ENCODE measurements around the gene MAP2. TPM values are rescaled to one million over a fixed set of nuclear protein-coding genes. Genes with fewer than 3 reads are reported as not detected.

MAP2 gene
- total and polyA plus RNA-seq, 2 of the 13 experiments (the other 11 are each of a cell fraction or from before 2014, with no cell fraction given), result 0.08 TPM; not detected in 1

DNA sequence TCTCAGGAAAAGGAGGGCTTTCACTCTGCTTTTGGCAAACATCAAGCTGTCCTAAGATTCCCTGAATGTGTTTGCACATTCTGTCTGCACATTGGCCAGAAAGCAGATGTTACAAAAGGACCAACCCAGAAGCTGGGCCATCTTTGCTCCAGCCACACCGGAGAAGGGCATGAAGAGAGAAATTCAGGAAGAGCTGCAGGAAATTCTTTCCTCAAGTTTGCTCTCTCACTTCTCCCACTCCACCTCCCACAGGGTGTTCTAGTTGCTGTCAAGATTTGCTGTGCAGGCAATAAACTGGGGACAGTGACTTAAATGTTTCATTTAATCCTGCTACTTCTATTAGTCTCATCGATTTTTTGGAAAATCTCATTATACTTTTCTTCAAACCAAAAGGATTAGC is 210.1 kb downstream of the MAP2 start:
- ChIA-PET POLR2A (no interaction called here), CTCF (ENCODE audit: low intra/inter-chr PET ratio, low total read pairs) (no interaction called here)
- Histone ChIP-seq H3K4me1 (ENCODE audit: insufficient read depth, low read length) (no peaks in the 10 kb centered on the region), H2AFZ (ENCODE audit: low read length) (peak overlapping the region; percentile 8), H3K4me2 (ENCODE audit: low read depth, low read length) (no peak overlapping the region), H3K79me2 (ENCODE audit: insufficient read depth, low read length) (no peaks in the 10 kb centered on the region), H3K27me3 (ENCODE audit: control insufficient read depth in 1 of 2, insufficient read depth in 2 of 2, low read length in 2 of 2) (no peaks in the 10 kb centered on the region), H3K27ac (ENCODE audit: extremely low read length, insufficient read depth, low read length) (no peak overlapping the region), H3K4me3 (replicated peaks in 1 of 3; ENCODE audit: insufficient read depth in 1 of 3, low read depth in 2 of 3, low read length in 3 of 3) (no peak overlapping the region), H4K20me1 (ENCODE audit: insufficient read depth, low read length) (no peaks in the 10 kb centered on the region), H3K9ac (ENCODE audit: insufficient read depth, low read depth, low read length) (no peak overlapping the region), H3K9me3 (ENCODE audit: low read length) (no peaks in the 10 kb centered on the region), H3K36me3 (replicated peaks in 1 of 2; ENCODE audit: control insufficient read depth in 1 of 2, insufficient read depth in 2 of 2, low read length in 2 of 2) (no peaks in the 10 kb centered on the region)
- BruUV-seq (replicated peaks), result no TSS peak
- DNase-seq (ENCODE audit: low spot score) (no peak), FAIRE-seq (no peak), ATAC-seq (no peak)
- intact Hi-C loops (cut with micrococcal nuclease; ENCODE audit: unreplicated experiment) (no loop called here), in situ Hi-C loops (cut with HindIII; ENCODE audit: extremely low pct_ligation_motif_present, low pct_unique_long_range_greater_than_20kb) (no loop called here)
- TF ChIP-seq MAFK (conservative IDR thresholded peaks at IDR 0.05 in 1 of 2, IDR thresholded peaks at IDR 0.05 in 1 of 2; ENCODE audit: low read length in 2 of 2) (peak in 1 of 2 experiments; percentile 30; a peak in 1 of 4 replicates), NR2C2 (CRISPR knock-in tag; IDR thresholded peaks at IDR 0.05; ENCODE audit: borderline replicate concordance) (no peak)
- WGBS (ENCODE audit: low lambda C conversion rate), result 0% methylated on average over 2 of the region's 2 CpGs

DNA sequence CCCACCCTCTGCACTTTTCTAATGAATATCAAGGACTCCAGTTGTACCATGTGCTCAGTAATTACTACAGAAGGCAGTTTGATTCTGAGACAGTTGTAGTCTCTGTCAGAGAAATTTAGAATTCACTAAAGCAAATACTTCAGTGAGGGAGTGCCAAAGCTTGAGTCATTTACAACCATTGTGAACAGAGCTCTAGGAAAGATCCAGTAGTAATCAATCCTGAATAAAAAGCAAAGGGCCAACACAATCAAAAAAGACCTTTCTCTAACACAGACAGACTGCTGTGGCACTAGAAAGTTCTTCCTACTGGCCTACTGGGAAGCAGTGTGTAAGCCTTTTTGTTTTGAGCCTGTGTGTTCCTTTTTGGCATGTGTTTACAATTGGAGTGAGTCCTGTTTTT is 212.2 kb downstream of the MAP2 start:
- Histone ChIP-seq H3K4me2 (ENCODE audit: low read depth, low read length) (no peak overlapping the region), H3K9ac (ENCODE audit: insufficient read depth, low read depth, low read length) (no peak overlapping the region), H3K9me3 (ENCODE audit: low read length) (no peaks in the 10 kb centered on the region), H3K79me2 (ENCODE audit: insufficient read depth, low read length) (no peaks in the 10 kb centered on the region), H3K27me3 (ENCODE audit: control insufficient read depth in 1 of 2, insufficient read depth in 2 of 2, low read length in 2 of 2) (no peaks in the 10 kb centered on the region), H3K27ac (ENCODE audit: extremely low read length, insufficient read depth, low read length) (no peak overlapping the region), H4K20me1 (ENCODE audit: insufficient read depth, low read length) (no peaks in the 10 kb centered on the region), H3K4me1 (ENCODE audit: insufficient read depth, low read length) (no peaks in the 10 kb centered on the region), H3K4me3 (replicated peaks in 1 of 3; ENCODE audit: insufficient read depth in 1 of 3, low read depth in 2 of 3, low read length in 3 of 3) (no peak overlapping the region), H3K36me3 (replicated peaks in 1 of 2; ENCODE audit: control insufficient read depth in 1 of 2, insufficient read depth in 2 of 2, low read length in 2 of 2) (no peaks in the 10 kb centered on the region), H2AFZ (ENCODE audit: low read length) (no peak overlapping the region)
- intact Hi-C loops (cut with micrococcal nuclease; ENCODE audit: unreplicated experiment), result no loop called here
- in situ Hi-C loops (cut with HindIII; ENCODE audit: extremely low pct_ligation_motif_present, low pct_unique_long_range_greater_than_20kb), result no loop called here
- ATAC-seq (no peak), DNase-seq (ENCODE audit: low spot score) (no peak), FAIRE-seq (no peak)
- BruUV-seq (replicated peaks), result no TSS peak
- ChIA-PET POLR2A (no interaction called here), CTCF (ENCODE audit: low intra/inter-chr PET ratio, low total read pairs) (no interaction called here)
- TF ChIP-seq, protein P1, sequence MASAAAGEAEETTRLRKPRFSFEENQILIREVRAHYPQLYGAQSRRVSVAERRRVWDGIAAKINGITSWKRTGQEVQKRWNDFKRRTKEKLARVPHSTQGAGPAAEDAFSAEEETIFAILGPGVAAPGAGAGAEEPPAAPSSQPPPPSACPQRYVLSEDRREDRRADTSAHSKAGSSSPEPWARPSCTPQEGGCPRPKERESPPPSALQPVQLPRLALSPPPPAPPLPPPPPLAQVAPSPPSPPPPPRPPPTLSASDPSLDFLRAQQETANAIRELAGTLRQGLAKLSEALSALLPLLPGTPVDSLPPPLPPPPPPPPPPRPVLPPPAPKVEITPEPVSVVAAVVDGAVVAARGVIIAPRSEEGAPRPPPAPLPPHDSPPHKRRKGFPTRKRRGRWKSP (CRISPR knock-in tag; IDR thresholded peaks at IDR 0.05), result no peak
- TF ChIP-seq, protein P2, sequence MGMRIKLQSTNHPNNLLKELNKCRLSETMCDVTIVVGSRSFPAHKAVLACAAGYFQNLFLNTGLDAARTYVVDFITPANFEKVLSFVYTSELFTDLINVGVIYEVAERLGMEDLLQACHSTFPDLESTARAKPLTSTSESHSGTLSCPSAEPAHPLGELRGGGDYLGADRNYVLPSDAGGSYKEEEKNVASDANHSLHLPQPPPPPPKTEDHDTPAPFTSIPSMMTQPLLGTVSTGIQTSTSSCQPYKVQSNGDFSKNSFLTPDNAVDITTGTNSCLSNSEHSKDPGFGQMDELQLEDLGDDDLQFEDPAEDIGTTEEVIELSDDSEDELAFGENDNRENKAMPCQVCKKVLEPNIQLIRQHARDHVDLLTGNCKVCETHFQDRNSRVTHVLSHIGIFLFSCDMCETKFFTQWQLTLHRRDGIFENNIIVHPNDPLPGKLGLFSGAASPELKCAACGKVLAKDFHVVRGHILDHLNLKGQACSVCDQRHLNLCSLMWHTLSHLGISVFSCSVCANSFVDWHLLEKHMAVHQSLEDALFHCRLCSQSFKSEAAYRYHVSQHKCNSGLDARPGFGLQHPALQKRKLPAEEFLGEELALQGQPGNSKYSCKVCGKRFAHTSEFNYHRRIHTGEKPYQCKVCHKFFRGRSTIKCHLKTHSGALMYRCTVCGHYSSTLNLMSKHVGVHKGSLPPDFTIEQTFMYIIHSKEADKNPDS (CRISPR knock-in tag; IDR thresholded peaks at IDR 0.05), result no peak
- TF ChIP-seq, protein P3, sequence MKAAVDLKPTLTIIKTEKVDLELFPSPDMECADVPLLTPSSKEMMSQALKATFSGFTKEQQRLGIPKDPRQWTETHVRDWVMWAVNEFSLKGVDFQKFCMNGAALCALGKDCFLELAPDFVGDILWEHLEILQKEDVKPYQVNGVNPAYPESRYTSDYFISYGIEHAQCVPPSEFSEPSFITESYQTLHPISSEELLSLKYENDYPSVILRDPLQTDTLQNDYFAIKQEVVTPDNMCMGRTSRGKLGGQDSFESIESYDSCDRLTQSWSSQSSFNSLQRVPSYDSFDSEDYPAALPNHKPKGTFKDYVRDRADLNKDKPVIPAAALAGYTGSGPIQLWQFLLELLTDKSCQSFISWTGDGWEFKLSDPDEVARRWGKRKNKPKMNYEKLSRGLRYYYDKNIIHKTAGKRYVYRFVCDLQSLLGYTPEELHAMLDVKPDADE (CRISPR knock-in tag; IDR thresholded peaks at IDR 0.05), result no peak
- no peak for TF ChIP-seq ZNF678 (CRISPR knock-in tag; IDR thresholded peaks at IDR 0.05)
- TF ChIP-seq SNAPC2 (CRISPR knock-in tag; IDR thresholded peaks at IDR 0.05), result no peak
- TF ChIP-seq FOXK2 (IDR thresholded peaks at IDR 0.05), result no peak
- no peak for TF ChIP-seq JUND (CRISPR knock-in tag; IDR thresholded peaks at IDR 0.05)
- no peak for TF ChIP-seq CHCHD3 (CRISPR knock-in tag; IDR thresholded peaks at IDR 0.05)
- TF ChIP-seq PHF8 (CRISPR knock-in tag; IDR thresholded peaks at IDR 0.05), result no peak
- TF ChIP-seq ZNF331 (CRISPR knock-in tag; IDR thresholded peaks at IDR 0.05), result no peak
- TF ChIP-seq KMT2A (CRISPR knock-in tag; IDR thresholded peaks at IDR 0.05), result no peak
- TF ChIP-seq ZNF614 (CRISPR knock-in tag; IDR thresholded peaks at IDR 0.05; ENCODE audit: borderline replicate concordance), result no peak
- TF ChIP-seq KDM5B (CRISPR knock-in tag; IDR thresholded peaks at IDR 0.05; ENCODE audit: borderline replicate concordance), result no peak
- TF ChIP-seq KDM6A (CRISPR knock-in tag; IDR thresholded peaks at IDR 0.05; ENCODE audit: low read depth), result no peak
- TF ChIP-seq REPIN1 (CRISPR knock-in tag; IDR thresholded peaks at IDR 0.05; ENCODE audit: borderline replicate concordance, low read depth), result no peak
- TF ChIP-seq ZNF7 (CRISPR knock-in tag; IDR thresholded peaks at IDR 0.05), result no peak

Measured in HepG2 (cell line).